Stromal cell of bone marrow (primary cell): Measurements from ENCODE around the gene MAP4K2.
A peak's percentile ranks its signal among the peaks of the same experiment; 100 is the strongest.

Experiments used
- DNase-seq: peaks from one replicate; pipeline ENCODE4 v3.0.0-alpha.2; 2012; ENCODE audit warnings: low read depth

Gene MAP4K2

DNA sequence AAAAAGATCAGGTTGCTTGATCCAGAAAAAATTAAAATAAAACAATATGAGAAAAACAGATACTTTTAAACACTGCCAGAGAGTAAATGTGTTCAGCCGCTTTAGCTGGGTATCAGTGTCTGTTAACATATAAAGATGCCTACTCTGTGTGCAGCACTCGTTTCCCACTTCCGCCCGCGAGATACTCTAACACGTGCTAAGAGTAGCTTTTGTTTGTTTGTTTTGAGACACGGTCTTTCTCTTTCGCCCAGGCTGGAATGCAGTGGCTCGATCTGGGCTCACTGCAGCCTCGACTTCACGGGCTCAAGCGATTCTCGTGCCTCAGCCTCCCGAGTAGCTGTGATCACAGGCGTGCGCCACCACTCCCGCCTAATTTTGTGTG, 7.9 kb upstream of the MAP4K2 start:
- no peak for DNase-seq

DNA sequence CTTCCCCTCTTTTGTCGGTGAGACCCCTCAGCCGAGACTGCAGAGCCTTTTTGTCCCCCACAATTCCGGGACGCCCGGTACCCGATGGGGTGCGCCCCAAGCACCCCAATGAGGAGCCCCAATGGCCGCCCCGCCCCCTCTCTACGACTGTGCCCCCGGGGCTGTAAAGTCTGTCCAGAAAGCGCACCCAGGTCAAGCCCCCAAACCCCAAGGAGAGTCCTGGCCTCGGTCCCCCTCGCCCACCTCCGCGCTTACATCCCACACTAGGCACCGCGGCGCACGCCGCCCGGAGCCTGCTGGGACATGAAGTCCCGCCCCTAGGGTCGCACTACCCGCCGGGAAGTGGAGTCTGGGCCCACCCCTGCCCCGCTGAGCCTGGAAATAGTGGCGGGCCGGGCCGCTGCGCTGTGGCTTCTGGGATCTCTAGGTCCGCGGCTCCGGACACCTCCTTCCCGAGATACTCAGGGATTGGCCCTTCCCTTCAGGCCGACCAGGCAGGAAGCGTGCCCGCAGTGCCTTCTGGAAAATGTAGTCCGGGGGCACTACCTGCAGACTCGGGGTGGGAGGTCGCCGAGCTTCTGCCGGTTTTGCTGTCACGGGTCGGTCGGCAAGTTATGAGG, 7.4 kb upstream of the MAP4K2 start, which contains the start of gene MEN1:
Gene MEN1, minus strand, starts transcription at position 281 of the 620 bp plus-strand sequence. CDS start 442 bp downstream, outside the sequence.
- peak; percentile 95 for DNase-seq

DNA sequence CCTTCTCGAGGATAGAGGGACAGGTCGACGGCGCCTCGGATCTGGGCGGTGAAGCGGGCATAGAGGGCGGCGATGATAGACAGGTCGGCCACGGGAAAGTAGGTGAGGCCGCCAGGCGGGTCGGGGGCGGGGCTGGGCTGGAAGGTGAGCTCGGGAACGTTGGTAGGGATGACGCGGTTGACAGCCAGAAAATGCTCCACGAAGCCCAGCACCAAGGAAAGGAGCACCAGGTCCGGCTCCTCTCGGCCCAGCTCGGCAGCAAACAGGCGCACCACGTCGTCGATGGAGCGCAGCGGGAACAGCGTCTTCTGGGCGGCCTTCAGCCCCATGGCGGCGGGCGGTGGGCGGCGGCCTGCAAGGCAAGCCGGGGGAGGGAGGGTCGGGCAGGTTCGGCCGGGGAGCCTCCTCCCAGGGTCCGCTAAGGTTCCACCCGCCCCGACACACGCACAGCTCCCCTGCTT, 6.8 kb upstream of the MAP4K2 start:
- no peak for DNase-seq

DNA sequence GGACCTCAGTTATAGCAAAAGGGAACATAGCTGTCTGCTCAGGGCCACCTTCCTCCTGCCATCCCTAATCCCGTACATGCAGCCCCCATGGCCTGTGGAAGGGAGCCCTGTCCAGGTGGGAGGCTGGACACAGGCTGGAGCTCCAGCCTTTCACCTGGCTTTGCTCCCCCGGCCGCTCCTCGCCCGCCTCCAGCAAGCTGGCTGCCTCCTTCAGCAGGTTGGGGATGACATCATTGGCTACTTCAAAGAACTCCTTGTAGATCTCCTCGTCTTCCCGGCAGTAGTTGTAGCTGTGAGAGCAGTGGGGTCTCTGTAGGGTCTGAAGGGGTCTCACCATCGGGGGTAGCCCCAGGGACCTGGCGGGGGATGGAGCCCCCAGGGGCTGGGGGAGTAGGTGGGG, 2.5 kb upstream of the MAP4K2 start:
- DNase-seq, result no peak

DNA sequence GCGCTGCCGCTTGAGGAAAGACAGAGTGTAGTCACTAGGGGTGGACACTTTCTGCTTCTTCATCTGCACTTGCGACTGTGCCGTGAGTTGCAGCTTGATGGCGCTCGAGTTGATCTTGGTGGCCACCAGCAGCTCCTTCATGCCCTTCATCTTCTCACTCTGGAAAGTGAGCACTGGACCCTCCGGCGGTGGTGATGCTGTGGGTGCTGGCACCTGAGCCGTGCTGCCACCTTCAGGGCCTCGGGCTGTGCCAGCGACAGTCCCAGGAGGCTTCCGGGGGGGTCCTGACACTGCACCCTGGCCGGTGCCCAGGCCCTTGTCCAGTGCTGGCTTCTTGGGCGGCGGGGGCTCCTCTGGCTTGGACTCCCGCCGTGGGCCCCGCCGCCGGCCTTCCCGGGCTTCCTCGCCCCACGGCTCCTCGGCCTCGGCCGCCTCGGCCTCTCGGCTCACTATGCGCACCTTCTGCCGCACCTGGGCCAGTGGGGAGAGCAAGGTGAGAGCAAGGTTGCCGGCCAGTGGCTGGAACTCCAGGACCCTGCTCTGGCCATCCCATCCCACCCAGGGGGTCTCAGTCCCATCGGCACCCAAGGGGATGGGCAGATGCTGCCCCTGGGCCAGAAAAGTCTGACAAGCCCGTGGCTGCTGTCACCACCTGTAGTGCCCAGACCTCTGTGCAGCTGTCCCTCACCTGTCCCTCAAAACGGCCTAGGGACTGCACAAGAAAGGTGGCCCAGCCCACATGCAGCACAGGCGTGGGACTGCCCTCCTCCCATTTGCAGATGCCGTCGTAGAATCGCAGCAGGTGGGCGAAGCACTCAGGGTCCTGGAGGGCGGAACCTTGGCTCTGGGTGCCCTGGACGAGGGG, 1.6 kb upstream of the MAP4K2 start:
- DNase-seq, result no peak

DNA sequence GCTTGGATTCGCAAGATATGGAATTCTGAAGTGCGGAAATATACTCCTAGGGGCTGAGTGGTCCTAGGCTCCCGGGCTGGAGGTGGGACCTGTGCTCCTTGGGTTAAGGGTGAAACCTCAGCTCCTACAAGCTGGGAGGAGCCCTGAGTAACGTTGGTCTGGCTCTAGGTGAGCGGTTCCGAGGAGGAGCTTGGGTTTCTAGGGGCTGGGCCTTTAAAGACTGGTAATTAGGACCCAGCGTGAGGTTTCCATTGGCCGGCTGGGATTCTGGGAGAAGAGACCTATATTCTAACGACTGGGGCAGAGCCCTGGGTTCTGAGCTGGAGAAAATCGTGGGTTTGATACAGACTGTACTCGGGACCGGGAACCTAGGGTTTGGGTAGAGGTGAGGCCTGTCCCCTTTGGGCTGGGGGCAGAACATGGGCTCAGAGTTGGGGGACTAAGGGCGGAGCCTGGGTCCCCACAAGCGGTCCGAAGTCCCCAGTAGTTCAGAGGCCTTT, 882 bp upstream of the MAP4K2 start:
- DNase-seq, result no peak

DNA sequence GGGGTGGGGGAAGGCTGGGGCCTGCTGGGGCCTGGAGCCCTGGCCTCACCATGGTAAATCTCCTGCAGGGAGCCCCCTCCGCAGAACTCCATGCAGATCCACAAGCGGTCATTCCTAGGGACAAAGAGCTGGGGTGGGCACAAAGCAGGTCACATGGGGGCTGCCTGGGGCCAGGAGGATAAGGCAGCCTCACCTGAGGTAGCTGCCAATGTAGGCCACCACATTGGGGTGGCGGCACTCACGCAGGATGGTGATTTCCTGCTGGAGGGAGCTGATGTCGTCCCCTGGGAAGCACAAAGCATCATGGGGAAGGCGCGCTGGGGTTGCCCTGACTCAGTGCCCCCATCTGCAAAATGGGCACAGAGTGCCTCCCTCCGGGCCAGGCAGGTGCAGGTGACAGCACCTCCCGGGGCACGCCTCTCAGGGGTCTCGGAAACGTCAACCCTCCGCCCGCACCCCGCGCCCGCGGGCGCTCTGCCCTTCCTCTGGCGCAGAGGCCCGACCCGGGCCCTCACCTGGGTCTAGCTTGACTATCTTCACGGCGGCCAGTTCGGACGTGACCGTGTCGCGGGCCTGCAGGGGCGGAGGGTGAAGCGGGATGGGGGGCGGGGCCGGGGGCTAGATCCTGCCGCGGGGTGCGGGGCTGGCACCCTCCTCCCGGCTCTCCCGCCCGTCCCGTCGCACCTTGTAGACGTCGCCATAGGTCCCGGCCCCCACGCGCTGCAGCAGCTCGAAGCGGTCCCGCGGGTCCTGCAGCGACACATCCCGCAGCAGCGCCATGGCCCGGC, 450 bp downstream of the MAP4K2 start:
- DNase-seq, result no peak

DNA sequence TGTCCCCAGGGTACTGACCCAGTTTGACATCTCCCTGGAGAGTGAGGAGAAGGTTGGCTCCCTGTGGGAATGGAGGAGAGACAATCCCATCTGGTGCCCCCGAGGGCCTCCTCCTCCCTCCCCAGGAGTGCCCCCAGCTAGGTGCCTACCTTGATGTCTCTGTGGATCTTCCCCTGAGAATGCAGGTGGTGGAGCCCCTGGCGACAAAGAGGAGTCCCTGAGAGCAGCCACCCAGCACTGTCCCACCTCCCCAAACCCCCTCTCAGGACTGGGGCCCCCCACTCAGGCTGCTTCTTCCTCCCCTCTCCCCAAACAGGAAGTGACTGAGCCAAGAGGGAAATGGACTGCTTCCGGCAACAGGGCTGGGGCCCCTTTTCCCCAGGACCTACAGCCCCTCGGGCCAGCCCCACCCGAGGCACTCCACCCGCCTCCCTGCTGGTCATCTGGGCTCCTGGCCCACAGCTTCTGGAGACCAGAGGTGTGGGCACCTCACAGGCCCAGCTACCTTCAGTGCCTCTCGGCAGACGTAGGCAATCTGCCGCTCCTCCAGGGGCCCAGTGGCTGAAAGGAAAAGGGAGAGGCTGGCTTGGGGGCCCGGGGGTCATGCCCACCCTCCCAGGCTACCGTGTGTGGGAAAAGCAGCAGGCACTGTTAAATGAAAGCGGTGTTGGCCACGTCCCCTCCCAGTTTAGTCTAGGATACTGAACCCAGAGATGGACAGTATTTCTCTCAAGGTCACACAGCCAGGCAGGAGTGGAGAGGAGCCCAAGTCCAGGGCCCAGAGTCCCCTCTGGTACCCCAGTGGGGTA, 1.2 kb downstream of the MAP4K2 start:
- DNase-seq, result no peak

DNA sequence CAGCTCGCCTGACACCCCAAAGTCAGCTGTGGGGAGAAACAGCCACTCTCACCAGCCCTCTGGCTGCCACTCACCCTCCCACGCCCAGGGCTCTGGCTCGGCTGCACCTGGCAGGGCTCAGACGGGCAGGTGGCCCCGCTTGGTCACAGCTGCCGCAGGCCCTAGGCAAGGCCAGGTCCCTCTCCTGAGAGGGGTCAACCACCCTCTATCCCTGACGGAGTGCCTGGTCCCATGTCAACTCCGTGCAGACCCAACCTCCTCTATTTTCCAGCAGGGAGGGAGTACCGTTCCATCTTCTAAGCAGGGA, 1.9 kb downstream of the MAP4K2 start:
- DNase-seq, result no peak

DNA sequence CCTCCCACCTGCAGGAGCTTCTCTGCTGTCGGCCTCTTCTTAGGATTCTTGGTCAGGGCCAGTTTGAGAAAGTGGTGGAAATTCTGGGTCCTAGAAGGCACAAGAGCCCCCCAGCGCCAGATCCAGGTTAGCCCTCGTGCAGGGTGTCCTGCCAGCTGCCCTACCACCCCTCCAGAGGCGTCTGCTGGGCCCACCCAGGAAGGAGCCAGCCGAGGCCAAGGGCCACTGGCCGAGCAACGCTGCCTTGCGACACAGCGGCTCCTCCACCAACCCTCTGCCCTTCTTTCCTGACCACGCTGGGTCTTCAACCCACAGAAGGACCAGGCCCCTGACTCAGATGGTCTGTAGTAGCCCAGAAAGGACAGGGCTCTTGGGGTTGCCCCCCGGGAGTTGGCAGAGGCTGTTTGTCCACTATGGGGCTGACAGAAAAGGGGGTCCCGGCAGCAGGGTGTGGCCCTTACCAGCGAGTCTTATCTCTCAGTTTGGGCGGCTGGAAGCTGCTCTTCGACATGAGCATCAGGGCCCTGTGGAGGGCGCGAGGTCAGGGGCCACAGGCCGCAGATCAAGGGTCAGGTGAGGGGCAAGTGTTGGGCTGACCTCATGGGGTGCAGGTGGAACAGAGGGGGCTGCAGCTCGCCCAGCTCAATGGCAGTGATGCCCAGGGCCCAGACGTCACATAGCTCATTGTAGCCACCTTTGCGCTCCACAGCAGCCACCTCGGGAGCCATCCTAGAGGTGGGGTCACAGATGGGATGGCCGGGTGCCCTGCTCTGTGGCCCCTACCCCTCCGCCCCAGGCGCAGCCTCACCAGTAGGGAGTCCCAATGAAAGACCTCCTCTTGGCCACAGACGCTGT, 2.5 kb downstream of the MAP4K2 start:
- DNase-seq, result no peak

DNA sequence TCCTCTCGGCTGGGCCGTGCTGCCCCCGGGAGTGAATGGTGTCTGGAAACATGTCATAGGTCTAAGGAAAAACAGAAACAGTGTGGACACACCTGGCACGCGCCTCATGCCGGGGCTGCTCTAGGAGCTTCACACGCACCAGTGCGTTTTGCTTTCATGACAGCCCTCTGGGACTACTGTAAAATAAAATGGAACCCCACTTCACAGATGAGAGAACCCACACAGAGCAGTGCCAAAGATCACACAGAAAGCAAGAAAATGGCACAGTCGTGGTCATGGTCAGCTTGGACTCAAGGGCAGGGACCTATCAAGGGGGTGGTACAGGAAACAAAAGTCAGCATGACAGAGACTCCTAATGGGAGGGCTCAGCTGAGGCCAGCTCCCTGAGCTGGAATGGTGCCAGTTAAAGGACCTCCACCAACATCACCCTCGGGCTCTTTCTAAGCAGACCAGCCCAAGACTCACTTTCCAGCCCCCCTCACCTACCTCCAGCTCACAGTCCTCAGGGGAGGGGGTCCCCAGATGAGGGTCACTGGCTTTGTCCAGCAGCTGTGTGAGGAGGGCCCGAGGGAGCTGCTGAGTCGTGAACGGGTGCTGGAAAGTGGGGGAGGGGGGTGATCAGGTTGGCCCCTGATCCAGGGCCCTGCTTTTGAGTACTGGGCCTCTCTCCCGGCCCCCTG, 3.3 kb downstream of the MAP4K2 start:
- no peak for DNase-seq

DNA sequence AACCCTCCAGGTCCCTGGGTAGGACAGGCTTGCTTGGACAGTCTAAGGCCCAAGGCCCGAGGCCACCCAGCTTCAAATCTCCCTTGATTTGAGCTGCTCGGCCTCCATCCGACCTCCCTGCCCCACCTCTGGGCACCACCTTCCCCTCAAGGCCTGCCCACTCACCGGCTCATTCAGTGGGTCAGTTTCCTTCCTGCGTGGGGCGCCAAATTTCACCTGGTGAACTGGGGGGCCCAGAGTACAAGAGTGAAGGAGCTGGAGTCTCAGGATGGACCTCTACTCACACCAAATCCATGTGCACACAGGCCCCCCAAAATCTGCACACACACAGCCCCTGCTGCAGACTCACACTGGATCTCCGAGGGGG, 3.8 kb downstream of the MAP4K2 start:
- no peak for DNase-seq

DNA sequence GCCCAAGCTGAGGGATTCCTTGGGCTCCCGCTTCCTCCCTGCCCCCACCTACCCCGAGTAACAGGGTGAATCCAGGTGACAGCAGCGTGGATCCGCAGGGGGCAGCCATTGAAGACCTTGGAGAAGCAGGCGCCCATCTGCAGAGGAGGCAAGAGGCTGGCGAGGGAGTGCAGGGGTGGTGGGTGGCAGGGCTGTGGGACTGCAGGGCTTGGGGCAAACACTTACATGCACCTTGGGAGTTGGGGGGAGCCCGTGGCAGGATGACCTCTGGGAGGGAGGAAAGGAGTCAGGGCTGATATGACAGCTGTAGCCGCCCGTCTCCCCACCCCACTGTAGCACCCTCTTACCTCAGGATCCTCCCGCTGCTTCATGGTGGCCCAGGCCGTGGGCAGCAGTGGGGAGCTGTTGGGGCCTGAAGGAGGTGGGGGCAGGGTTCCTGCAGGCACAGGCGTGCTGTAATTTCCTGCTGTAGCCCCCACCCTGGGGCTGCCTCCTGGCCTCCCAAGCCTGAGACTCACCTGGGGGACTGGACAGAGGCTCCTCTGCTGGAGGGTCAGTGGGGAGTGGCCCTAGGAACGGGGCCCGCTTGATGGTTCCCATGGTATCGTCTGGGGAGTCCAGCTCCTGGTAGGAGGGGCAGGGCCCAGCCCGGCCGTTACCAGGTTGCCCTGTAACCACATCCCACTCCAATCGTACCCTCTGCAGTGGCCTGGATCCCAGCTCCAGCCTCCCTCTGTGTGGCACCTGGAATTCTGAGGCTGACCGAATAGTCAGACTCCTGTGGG, 6.1 kb downstream of the MAP4K2 start:
- DNase-seq, result no peak

DNA sequence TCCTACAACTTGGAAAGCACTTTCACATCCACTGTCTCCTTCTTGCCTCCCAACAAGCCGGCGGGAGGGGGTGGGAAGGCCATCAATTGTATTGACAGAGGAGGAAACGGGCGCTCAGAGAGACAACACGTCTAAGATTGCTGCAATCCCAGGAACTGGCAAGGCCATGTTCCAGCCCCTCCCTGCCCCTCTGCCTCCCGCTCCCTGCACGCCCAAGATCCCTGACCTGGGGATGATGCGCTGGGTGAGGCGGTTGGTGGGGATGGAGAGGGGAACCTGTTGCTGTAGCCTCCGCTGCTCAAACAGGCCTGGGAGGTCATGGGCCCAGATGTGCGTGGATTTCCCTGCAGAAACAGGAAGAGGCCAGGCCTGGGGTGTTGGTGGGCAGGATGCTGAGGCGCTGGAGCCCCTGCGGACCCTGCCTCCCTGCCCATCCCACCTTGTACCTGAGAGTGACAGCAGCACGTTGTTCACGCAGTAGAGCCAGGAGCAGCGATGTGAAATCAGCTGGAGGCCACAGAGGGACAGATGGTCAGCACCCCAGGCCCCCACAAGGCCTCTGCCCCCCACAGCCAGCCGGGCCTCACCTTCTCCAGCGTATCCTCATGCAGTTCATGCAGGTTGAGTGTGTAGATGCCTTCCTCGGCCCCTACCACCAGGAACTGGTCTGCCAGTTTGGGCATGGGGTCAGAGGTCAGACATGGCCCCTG, 6.8 kb downstream of the MAP4K2 start:
- no peak for DNase-seq

DNA sequence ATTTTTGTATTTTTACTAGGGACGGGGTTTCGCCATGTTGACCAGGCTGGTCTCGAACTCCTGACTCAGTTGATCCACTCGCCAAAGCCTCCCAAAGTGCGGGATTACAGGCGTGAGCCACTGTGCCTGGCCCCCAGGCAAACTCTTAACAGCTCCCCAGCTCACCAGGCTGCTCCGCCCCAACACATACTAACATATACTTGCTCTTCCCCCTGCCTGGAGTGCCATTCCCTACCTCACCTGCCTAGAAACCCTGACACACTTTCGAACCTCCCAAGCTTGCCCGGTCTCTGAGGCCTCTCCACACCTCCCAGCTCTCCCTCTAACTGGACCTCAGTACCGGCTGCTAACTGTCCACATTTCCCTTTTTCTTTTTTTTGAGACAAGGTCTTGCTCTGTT, 8.5 kb downstream of the MAP4K2 start:
- DNase-seq, result no peak

DNA sequence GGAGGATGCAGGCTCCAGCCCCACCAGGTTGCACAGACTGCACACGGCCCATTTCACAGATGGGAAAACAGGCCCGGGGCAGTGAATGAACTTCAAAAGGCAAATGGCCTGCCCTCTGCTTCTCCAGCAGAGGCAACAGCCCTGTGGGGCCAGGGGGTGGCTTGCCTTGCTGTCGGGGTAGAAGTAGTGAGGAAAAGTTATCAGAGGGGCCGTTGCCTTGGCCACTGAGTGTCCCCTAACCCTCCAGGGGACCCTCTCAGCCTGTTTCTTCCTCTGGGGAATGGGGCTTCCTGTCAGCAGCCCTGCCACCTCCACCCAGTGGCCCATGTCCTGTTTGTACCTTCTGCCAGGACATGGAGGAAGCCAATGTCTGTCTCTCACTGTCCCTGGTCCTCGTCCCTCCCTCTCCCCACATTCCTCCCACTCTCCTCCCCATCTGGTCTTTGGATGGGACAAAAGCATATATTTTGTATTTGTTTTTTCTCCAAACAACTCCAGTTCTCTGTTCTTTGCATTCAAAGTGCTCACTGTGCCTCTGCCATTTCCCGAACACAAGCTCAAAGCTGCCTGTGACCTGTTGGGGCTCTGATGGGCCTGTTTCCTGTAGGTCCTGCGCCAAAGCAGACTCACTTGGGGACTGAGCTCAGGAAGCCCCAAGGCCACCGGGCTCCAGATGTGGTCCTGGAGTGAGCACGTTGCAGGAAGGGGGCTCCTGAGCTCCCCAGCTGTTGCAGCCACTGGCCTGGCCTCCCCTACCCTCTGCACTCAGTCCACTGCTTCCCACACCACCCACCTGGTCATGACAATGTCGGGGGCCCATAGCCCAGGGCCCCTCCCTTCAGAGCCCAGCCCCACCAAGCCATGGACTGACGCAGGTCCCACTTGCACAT, 9.5 kb downstream of the MAP4K2 start:
- no peak for DNase-seq

DNA sequence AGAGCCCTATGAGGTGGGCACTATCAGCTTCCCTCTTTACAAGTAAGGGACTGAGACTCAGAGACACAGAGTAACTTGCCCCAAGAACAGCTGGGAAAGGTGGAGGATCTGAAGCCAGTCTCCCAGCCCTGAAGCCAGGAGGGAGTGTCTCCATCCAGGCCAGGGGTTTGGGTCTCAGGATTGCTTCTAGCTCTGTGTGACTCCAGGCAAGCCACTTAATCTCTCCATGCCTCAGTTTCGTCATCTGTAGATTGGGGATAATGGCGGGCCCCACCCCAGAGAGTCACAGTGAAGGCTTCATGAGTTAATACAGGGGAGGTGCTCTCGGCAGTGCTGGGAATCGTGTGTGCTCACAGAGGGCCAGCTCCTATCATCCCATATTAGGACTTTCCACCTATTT, 10.5 kb downstream of the MAP4K2 start:
- DNase-seq, result no peak

DNA sequence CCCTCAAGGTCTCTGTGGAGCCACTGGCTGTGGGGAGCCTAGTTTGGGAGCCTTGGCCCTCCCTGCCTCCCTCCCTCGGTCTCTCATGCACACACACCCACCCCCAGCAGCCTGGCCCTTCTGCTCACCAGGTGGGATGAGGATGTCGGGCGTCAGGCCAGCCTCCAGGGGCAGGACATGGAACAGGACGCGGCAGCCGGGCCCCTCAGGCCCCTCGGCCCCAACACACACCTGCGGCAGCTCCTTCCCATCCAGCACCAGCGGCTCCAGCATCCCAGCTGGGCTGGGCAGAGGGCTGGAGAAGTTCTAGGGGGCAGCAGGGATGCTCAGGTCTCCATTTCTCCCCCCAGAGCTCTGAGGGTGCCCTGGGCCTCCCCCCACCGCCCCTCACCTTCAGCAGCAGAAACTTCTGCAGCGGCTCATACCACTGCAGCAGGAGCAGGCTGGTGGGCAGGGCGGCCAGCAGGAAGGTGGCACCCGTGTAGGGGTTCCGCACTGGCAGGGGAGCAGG, 11.2 kb downstream of the MAP4K2 start:
- DNase-seq, result no peak
